NCI-H1694 treated with DMSO at 0.1 percent for 48 hours (cell line): ENCODE measurements around the gene ZNF584.
"Not testable (repeated sequence)": the region's sequence is repeated elsewhere in the genome, so short reads cannot be mapped to it uniquely, and the experiment has no call there.

Experiments used
- DNase-seq: peaks from one replicate; lab custom pipeline; 2025; lab: John Stamatoyannopoulos, UW

Gene ZNF584

DNA sequence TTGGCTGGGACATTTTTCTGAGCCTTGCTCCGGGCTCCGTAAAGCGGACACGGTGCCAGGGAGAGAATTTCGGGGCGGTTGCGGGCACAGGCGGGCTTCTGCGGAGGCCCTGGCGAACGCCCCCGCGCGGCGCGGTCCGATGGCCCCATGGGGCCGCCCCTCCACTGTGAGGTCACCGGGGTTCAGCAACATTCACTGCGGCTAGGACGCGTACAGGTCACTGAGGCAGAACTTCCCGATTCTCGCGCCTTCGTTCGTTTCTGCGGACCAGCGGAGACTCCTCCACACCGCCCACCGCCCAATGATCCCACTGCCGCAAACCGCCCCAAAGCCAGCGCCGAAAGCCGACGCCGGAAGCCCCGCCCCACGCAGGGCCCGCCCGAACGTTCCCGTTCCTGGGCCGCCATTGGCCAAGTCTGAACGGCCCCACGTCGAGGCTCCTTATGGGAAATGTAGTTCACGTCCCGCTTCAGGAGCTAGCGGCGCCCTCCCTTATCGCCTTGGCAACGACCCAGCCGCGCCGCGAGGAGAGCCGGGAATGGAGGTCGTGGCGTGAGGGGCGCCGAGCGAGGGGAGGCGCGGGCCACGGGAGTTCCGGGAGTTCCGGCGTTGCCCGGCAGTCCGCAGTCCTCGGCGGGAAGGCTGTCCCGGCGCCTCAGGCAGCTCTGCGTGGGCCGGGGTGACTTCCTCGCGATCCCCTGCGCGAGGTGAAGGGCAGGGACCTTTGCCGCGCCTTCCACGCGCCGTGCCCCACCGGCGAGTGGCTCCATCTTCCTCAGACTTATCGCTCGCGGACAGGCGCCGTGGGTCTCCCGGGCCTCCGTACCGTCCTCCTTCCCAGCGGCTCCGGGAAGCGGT is at the start of gene ZNF584:
ZNF584 (plus strand) TSS at position 498 of the 858 bp plus-strand sequence. CDS start 499 bp downstream, outside the sequence.
- DNase-seq: peak; percentile 95

DNA sequence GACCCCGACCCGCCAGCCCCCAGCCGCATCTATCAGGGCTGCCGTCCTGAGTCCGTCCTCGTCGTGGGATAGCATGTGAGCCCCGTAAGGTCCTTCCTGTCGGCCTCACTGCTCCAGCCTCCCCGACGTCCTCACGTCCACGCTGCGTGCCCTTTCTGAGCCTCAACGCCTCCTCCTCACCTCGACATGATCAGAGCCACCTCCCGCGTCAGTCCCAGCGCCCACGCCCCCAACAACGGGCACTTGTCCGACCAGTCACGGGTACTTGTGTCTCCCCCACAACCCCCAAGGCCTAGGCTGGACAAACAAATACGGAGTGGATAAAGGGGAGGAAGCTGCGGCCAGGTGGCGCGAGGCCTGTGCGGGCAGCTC is 46.6 kb upstream of the ZNF584 start:
- DNase-seq: peak; percentile 19

GRCh38 chr19:58362272-58362994 is 46.0 kb upstream of the ZNF584 start, which contains the start of gene ZNF497:
Gene ZNF497, minus strand, starts transcription at chr19:58362751. Its CDS starts 5,116 bp downstream, at chr19:58357635.
- peak; percentile 94 for DNase-seq

DNA sequence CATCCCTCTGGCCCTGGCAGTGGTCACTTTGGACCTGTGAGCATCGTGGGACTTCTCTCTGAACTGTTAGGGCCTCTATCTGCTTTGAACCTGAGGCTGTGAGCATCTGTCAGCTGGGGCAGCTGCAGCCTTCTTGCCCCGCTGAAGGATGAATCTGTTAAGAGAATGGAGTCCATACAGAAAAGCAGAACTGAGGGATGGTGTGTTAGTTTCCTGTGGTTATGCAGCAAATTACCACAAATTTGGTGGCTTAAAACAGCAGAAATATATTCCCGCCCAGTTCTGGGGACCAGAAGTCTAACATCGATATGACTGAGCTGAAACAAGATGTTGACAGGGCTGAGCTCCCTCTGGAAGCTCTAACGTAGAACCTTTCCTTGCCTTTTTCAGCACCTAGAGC is 44.3 kb upstream of the ZNF584 start:
- DNase-seq: no peak

GRCh38 chr19:58366585-58367430 is 41.6 kb upstream of the ZNF584 start:
- no peak for DNase-seq

GRCh38 chr19:58367698-58368454 is 40.6 kb upstream of the ZNF584 start:
- DNase-seq: no peak

- no peak for DNase-seq
Measured at GRCh38 chr19:58368561-58369360, 39.7 kb upstream of the ZNF584 start.

GRCh38 chr19:58372311-58373133 is 35.9 kb upstream of the ZNF584 start:
- no peak for DNase-seq

DNA sequence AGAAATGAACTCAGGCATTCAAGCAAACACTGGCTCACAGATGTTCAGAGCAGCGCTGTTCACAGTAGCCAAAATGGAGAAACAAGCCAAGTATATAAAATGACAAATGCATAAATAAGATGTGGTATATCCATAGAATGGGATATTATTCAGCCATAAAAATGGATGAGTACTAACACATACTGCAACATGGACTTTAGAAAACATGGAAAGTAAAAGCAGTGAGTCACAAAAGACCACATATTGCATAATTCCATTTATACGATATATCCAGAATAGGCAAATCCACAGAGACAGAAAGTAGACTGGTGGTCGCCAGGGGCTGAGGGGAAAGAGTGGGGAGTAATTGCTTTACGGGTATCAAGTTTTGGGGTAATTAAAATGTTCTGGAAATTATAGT is 34.2 kb upstream of the ZNF584 start:
- no peak for DNase-seq

DNA sequence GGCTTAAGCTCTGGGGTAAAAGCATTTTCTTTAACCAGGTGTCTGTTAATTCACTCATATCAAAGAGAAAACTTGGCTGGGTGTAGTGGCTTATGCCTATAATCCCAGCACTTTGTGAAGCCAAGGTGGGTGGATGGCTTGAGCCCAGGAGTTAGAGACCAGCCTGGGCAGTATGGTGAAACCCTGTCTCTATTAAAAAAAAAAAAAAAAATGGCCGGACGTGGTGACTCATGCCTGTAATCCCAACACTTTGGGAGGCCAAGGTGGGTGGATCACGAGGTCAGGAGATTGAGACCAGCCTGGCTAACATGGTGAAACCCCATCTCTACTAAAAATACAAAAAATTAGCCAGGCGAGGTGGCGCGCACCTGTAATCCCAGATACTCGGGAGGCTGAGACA is 31.7 kb upstream of the ZNF584 start:
- not testable (repeated sequence) for DNase-seq

GRCh38 chr19:58379246-58379645 is 29.2 kb upstream of the ZNF584 start:
- DNase-seq: no peak

DNA sequence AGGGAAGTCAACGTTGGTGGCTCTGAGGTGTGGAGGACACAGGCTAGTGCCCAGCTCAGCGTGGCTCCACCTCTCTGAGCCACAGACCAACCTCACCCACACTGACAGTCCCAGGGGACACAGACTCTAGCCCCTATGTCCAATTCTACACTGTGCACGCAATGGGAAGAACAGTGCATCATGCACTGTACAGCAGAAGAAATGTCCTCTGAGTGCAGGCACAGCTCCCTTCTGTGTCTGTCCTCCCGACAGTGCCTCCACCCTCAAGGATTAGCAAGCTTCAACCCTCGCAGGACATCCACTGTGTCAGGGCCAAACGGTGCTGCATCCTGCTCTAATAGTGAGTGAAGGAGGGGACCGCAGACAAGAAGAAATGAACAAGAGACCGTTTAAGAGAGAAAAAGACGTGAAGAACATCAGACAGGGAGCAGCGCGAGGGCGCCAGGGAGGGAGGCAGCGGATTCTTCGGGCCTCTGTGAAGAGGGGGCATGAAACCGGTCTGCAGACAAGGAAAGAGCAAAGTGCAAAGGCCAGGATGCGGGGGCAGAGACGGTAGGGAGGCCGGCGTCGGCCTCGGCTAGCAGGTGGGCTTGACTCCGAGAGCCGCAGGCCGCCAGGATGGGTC is 28.3 kb upstream of the ZNF584 start:
- DNase-seq: no peak

DNA sequence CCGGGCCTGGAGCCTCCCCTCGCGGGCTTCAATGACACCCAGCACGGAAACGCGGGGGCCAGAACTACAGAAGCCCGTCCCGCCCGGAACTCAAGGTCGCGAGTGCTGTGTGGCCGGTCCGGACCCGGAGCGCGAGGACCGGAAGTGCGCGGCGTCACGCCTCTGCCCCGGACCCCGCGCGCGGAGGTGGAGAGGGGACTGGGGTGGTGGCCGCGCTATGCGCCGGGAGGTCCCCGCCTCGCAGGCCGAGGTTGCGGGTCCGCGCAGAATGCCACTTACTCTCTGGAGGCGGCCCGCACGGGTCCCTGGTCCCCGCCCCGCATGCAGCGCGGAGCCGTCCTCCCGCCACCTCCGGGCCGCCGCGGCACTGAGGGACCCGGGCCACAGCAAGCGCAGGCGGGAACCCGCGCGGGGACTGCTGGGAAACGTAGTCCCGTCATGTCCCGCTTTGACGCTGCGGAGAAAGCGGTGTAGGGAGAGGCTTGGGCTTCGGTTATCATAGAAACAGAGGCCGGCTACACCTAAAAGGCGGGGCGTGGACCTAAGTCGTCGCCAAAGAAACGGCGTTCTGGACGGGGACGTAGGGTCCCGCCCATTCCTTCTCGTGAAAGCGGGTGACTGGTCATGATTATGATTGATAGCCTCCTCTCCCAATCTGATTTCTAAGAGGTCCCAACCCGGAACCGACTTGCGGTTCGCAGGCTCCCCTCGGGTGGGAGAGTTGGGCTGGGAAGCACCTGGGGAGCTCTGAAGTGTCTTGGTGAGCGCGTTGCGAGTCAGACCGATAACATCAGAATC is 27.6 kb upstream of the ZNF584 start, which contains the start of gene ZNF837:
ZNF837 (minus strand) TSS at position 369 of the 798 bp plus-strand sequence. CDS start 11,698 bp downstream, outside the sequence.
- peak; percentile 99 for DNase-seq

DNA sequence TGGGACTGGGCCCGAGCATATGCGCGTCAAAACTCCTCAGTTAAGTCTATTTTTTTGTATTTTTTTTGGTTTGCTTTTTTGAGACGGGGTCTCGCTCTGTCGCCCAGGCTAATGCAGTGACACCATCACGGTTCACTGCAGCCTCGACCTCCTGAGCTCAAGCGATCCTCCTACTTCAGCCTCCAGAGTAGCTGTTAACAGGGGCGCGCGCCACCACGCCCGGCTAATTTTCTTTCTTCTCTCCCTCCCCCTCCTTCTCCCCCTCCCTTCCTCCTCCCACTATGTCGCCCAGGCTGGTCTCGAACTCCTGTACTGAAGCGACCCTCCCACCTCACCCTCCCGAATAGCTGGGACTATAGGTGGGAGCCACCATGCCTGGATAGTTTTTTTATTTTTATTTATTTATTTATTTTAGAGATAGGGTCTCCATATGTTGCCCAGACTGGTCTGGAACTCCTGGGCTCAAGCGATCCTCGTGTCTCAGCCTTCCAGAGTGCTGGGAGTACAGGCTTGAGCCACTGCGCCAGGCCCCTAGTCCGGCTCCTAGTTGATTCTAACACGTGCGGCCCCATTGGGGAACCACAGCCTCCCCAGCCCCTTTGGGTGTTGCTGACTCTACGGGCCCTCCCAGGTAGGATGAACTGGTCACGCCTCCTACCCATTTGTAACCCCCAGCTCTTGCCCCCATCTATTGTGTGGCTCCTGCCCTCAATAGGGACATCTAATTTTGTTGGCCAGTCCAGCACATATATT is 26.8 kb upstream of the ZNF584 start:
- DNase-seq: no peak

- DNase-seq: no peak
Measured at GRCh38 chr19:58382997-58383603, 25.3 kb upstream of the ZNF584 start.

DNA sequence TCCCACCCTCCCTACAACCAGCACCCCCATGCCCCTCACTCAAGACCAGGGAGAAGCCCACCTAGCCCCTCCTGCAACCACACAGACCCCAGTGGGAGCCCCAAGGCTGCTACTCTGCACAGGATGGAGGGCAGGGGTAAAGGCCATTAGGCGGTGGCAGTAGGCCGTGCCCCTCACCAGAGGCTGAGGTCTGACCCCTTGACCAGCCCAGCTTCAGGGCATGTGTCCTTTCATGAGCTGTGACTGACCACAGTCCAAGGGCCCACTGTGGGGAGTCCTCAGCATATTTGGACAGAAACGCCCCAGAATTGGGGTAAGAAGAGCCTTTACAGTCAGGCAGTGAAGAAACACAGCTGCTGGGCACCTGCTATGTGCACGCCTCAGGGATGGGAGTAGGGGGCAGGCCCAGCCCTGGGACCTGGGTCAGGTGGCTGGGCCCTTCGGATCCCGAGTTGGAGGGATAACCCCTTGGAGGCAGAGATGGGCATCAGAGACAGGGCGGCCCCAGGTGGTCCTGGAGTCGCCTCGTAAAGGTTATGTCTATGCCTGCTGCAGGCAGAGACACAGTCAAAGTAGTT is 23.0 kb upstream of the ZNF584 start:
- no peak for DNase-seq
